ENCODE data around the gene PPIL6.

- TF ChIP-seq CTCF (IDR thresholded peaks at IDR 0.05) (no peak), POLR2AphosphoS5 (IDR thresholded peaks at IDR 0.05) (no peak)
These were observed 19.2 kb downstream of the PPIL6 start for GRCh38 chr6:109421184-109421583.

Measured in esophagus muscularis mucosa (tissue), 3 donors.